Keratinocyte (primary cell): ENCODE results near the gene LLGL1. TPM values are rescaled to one million over a fixed set of nuclear protein-coding genes. Genes with fewer than 3 reads are reported as not detected.

Experiments used
- DNase-seq: peaks from one replicate; pipeline ENCODE4 v3.0.0-alpha.2; 2011; ENCODE audit warnings: low read depth, missing footprints, low spot score
- FAIRE-seq: peaks from 2 replicates; lab custom pipeline; 2011; peaks lifted over from hg19 to GRCh38; lab: Jason Lieb, UNC
- H2AFZ ChIP-seq: 2 replicates; pipeline ENCODE4 v1.6.0; 2012; ENCODE audit warnings: low read length, control low read depth, inconsistent platforms; ENCODE audit not compliant: control insufficient read depth
- H3K27ac ChIP-seq: 2 replicates; pipeline ENCODE4 v1.5.1; 2011; ENCODE audit warnings: low read length; ENCODE audit not compliant: control insufficient read depth, insufficient read depth
- H3K27me3 ChIP-seq: 3 replicates; pipeline ENCODE4 v1.6.0; 2011; ENCODE audit warnings: low read length; ENCODE audit not compliant: control insufficient read depth, insufficient read depth; ENCODE audit errors: extremely low read depth
- H3K36me3 ChIP-seq, 2 experiments: 2 replicates in 1 of 2; 3 replicates in 1 of 2; pipeline ENCODE4 v1.5.1; 2011; ENCODE audit warnings: low read length in 2 of 2, mild to moderate bottlenecking in 1 of 2; ENCODE audit not compliant: control insufficient read depth in 2 of 2, insufficient read depth in 2 of 2; ENCODE audit errors: extremely low read depth in 1 of 2
- H3K4me1 ChIP-seq: 3 replicates; pipeline ENCODE4 v1.5.1; 2011; ENCODE audit warnings: low read length; ENCODE audit not compliant: control insufficient read depth, insufficient read depth; ENCODE audit errors: extremely low read depth
- H3K4me2 ChIP-seq: 3 replicates; pipeline ENCODE4 v1.6.0; 2011; ENCODE audit warnings: low read depth, low read length; ENCODE audit not compliant: control insufficient read depth, insufficient read depth; ENCODE audit errors: extremely low read depth
- H3K4me3 ChIP-seq, 3 experiments: fragments of 200-600 bp in 1 of 3; sonication (generic) in 1 of 3; 2 replicates in 2 of 3; 3 replicates in 1 of 3; pipeline ENCODE4 v1.5.1; 2011 to 2016; ENCODE audit warnings: low read length in 3 of 3, mild to moderate bottlenecking in 3 of 3, control low read depth in 2 of 3, inconsistent platforms in 1 of 3, low read depth in 1 of 3, mixed read lengths in 1 of 3, mixed run types in 1 of 3, moderate library complexity in 1 of 3; ENCODE audit not compliant: control insufficient read depth in 2 of 3, insufficient read depth in 2 of 3; ENCODE audit errors: extremely low read depth in 1 of 3
- H3K79me2 ChIP-seq: 2 replicates; pipeline ENCODE4 v1.6.0; 2012; ENCODE audit warnings: low read length; ENCODE audit not compliant: control insufficient read depth, insufficient read depth
- H3K9ac ChIP-seq: 3 replicates; pipeline ENCODE4 v1.6.0; 2011; ENCODE audit warnings: low read length; ENCODE audit not compliant: control insufficient read depth, insufficient read depth; ENCODE audit errors: extremely low read depth
- H3K9me1 ChIP-seq: 3 replicates; pipeline ENCODE4 v1.6.0; 2011; ENCODE audit warnings: low read length; ENCODE audit not compliant: control insufficient read depth, insufficient read depth; ENCODE audit errors: extremely low read depth
- H3K9me3 ChIP-seq: 2 replicates; pipeline ENCODE4 v1.5.1; 2012; ENCODE audit warnings: low read depth, low read length; ENCODE audit not compliant: control insufficient read depth
- H4K20me1 ChIP-seq: 3 replicates; pipeline ENCODE4 v1.6.0; 2011; ENCODE audit warnings: low read length; ENCODE audit not compliant: control insufficient read depth, insufficient read depth; ENCODE audit errors: extremely low read depth
- CTCF ChIP-seq, 3 experiments: IDR thresholded peaks in 1 of 3; conservative IDR thresholded peaks in 1 of 3; optimal IDR thresholded peaks in 1 of 3; 2 replicates in 2 of 3; 3 replicates in 1 of 3; pipeline versions ENCODE3 to v1.5.1; 2011; ENCODE audit warnings: low read length in 3 of 3, mild to moderate bottlenecking in 3 of 3, moderate library complexity in 2 of 3, control low read depth in 1 of 3, inconsistent platforms in 1 of 3; ENCODE audit not compliant: insufficient read depth in 2 of 3; ENCODE audit errors: extremely low read depth in 1 of 3
- EZH2 ChIP-seq: IDR thresholded peaks from one replicate; pipeline ENCODE4 v1.6.1; 2012; ENCODE audit warnings: inconsistent platforms, mild to moderate bottlenecking, low read length, moderate library complexity
- dilution Hi-C: fragments of 300-500 bp; cut with MboI; formaldehyde crosslinking; loops from one replicate; pipeline ENCODE4 v1.7.0; 2020; ENCODE audit warnings: low sequenced_read_pairs; ENCODE audit not compliant: extremely low pct_ligation_motif_present
- polyA plus RNA-seq, 5 experiments: library from polyadenylated mRNA; depleted of rRNA in 3 of 5; stranded (reverse) in 3 of 5; stranded (forward) in 1 of 5; unstranded in 1 of 5; fragments of >200 nt; gene quantifications; 1 replicate in 1 of 5; 2 replicates in 3 of 5; 3 replicates in 1 of 5; pipeline versions ENCODE4 v1.2.1 to v1.2.3, GENCODE V29; 2011 to 2012; ENCODE audit warnings: missing spikeins in 2 of 5, low read depth in 1 of 5, low replicate concordance in 1 of 5

LLGL1 gene
- polyA plus RNA-seq, 1 donor (not counting 4 experiments of a cell fraction or from before 2014, with no cell fraction given), result 13.8 TPM

GRCh38 chr17:18225642-18226283 lies 328 bp downstream of the LLGL1 start:
- Histone ChIP-seq H3K9me3 (no peaks in the 10 kb centered on the region), H3K4me2 (peak overlapping the region; percentile 85), H3K9me1 (peaks cover 2% of the 10 kb centered on the region), H3K27ac (peak overlapping the region; percentile 42), H2AFZ (peak overlapping the region; percentile 77), H3K4me3 (peak overlapping the region; percentile 55 to 92 (median 82)), H3K4me1 (peaks cover 8% of the 10 kb centered on the region), H3K27me3 (no peaks in the 10 kb centered on the region), H3K9ac (peak overlapping the region; percentile 79), H4K20me1 (no peaks in the 10 kb centered on the region), H3K79me2 (peaks cover 37% of the 10 kb centered on the region), H3K36me3 (no peaks in the 10 kb centered on the region)
- FAIRE-seq (no peak), DNase-seq (no peak)
- TF ChIP-seq EZH2 (no peak), CTCF (optimal IDR thresholded peaks at IDR 0.05 in 1 of 3, IDR thresholded peaks at IDR 0.05 in 1 of 3, conservative IDR thresholded peaks at IDR 0.05 in 1 of 3; ENCODE audit: extremely low read depth in 1 of 3, insufficient read depth in 2 of 3, low read length in 3 of 3) (no peak)
- dilution Hi-C loops, result no loop called here

GRCh38 chr17:18226284-18226945 lies 980 bp downstream of the LLGL1 start:
- no peak for TF ChIP-seq EZH2
- no peak for TF ChIP-seq CTCF (optimal IDR thresholded peaks at IDR 0.05 in 1 of 3, IDR thresholded peaks at IDR 0.05 in 1 of 3, conservative IDR thresholded peaks at IDR 0.05 in 1 of 3; ENCODE audit: extremely low read depth in 1 of 3, insufficient read depth in 2 of 3, low read length in 3 of 3)
- Histone ChIP-seq H4K20me1 (no peaks in the 10 kb centered on the region), H2AFZ (peak overlapping the region; percentile 77), H3K36me3 (no peaks in the 10 kb centered on the region), H3K4me3 (peak overlapping the region; percentile 55 to 92 (median 82)), H3K9me3 (no peaks in the 10 kb centered on the region), H3K9me1 (peaks cover 2% of the 10 kb centered on the region), H3K4me2 (peak overlapping the region; percentile 85), H3K27ac (peak overlapping the region; percentile 42), H3K4me1 (peaks cover 8% of the 10 kb centered on the region), H3K9ac (peak overlapping the region; percentile 79), H3K27me3 (no peaks in the 10 kb centered on the region), H3K79me2 (peaks cover 37% of the 10 kb centered on the region)
- dilution Hi-C loops, result no loop called here
- no peak for DNase-seq
- no peak for FAIRE-seq
